DOHH2 (cell line): ENCODE results near the gene SBK2.

Experiments
- H3F3A ChIP-seq: fragments of 200-600 bp; sonication (generic), shearing (Covaris generic); 2 replicates; pipeline ENCODE4 v1.6.0; 2016; ENCODE audit warnings: antibody characterized with exemption, mild to moderate bottlenecking; ENCODE audit not compliant: control insufficient read depth, insufficient read depth
- H3K27ac ChIP-seq: fragments of 200-600 bp; sonication (generic); 2 replicates; pipeline ENCODE4 v1.5.1; 2014; ENCODE audit warnings: low read depth, mild to moderate bottlenecking, low read length, moderate library complexity
- H3K27me3 ChIP-seq: fragments of 200-600 bp; sonication (generic); 2 replicates; pipeline ENCODE4 v1.6.1; 2014; ENCODE audit warnings: mild to moderate bottlenecking, low read length, mixed read lengths; ENCODE audit not compliant: control insufficient read depth
- H3K36me3 ChIP-seq: fragments of 200-600 bp; sonication (generic); 2 replicates; pipeline ENCODE4 v1.6.1; 2014; ENCODE audit warnings: mild to moderate bottlenecking, low read length, moderate library complexity, mixed read lengths; ENCODE audit not compliant: control insufficient read depth
- H3K4me1 ChIP-seq: fragments of 200-600 bp; sonication (generic); 2 replicates; pipeline ENCODE4 v1.6.1; 2014; ENCODE audit warnings: mild to moderate bottlenecking, low read length, mixed read lengths; ENCODE audit not compliant: control insufficient read depth
- H3K4me2 ChIP-seq: fragments of 200-600 bp; sonication (generic); 2 replicates; pipeline ENCODE4 v1.6.0; 2014; ENCODE audit warnings: mild to moderate bottlenecking, low read length, moderate library complexity
- H3K4me3 ChIP-seq: fragments of 200-600 bp; sonication (generic); 2 replicates; pipeline ENCODE4 v1.5.1; 2014; ENCODE audit warnings: mild to moderate bottlenecking, low read length, mixed read lengths
- H3K79me2 ChIP-seq: fragments of 200-600 bp; sonication (generic); 2 replicates; pipeline ENCODE4 v1.6.1; 2014; ENCODE audit warnings: mild to moderate bottlenecking, low read length, mixed read lengths; ENCODE audit not compliant: control insufficient read depth
- H3K9me2 ChIP-seq: fragments of 200-600 bp; sonication (generic); replicated peaks from 2 replicates; pipeline ENCODE4 v1.6.1; 2014; ENCODE audit warnings: mild to moderate bottlenecking, low read length, mixed read lengths; ENCODE audit not compliant: control insufficient read depth
- H3K9me3 ChIP-seq: fragments of 200-600 bp; sonication (generic); 2 replicates; pipeline ENCODE4 v1.6.1; 2014; ENCODE audit warnings: antibody characterized with exemption, low read length, mixed read lengths; ENCODE audit not compliant: control insufficient read depth, insufficient read depth
- H4K20me1 ChIP-seq: fragments of 200-600 bp; sonication (generic); 2 replicates; pipeline ENCODE4 v1.6.0; 2014; ENCODE audit warnings: low read depth, mild to moderate bottlenecking, antibody characterized with exemption, low read length, moderate library complexity; ENCODE audit not compliant: control insufficient read depth, insufficient read depth
- CTCF ChIP-seq: fragments of 200-600 bp; sonication (generic); IDR thresholded peaks from one replicate; pipeline ENCODE4 v1.5.1; 2014; ENCODE audit warnings: antibody characterized with exemption, mild to moderate bottlenecking, low read depth, low read length; ENCODE audit not compliant: poor library complexity, severe bottlenecking
- EZH2phosphoT487 ChIP-seq: fragments of 200-600 bp; sonication (generic); IDR thresholded peaks from 2 replicates; pipeline ENCODE4 v1.6.1; 2017; ENCODE audit warnings: borderline replicate concordance, mild to moderate bottlenecking, antibody characterized with exemption, low read length, moderate library complexity, mixed read lengths

SBK2 gene

GRCh38 chr19:55520691-55521292 is 16.1 kb downstream of the SBK2 start:
- no peaks in the 10 kb centered on the region for H4K20me1 ChIP-seq
- H3K27ac ChIP-seq: no peak overlapping the region
- no peak for TF ChIP-seq EZH2phosphoT487
- TF ChIP-seq CTCF: no peak
- no peaks in the 10 kb centered on the region for H3K9me2 ChIP-seq
- no peaks in the 10 kb centered on the region for H3K27me3 ChIP-seq
- no peaks in the 10 kb centered on the region for H3K9me3 ChIP-seq
- H3K4me3 ChIP-seq: no peak overlapping the region
- no peaks in the 10 kb centered on the region for H3K36me3 ChIP-seq
- no peaks in the 10 kb centered on the region for H3F3A ChIP-seq
- no peak overlapping the region for H3K4me2 ChIP-seq
- H3K79me2 ChIP-seq: no peaks in the 10 kb centered on the region
- peaks cover 11% of the 10 kb centered on the region for H3K4me1 ChIP-seq

GRCh38 chr19:55519451-55520311 is 17.3 kb downstream of the SBK2 start:
- Histone ChIP-seq H3K27me3 (no peaks in the 10 kb centered on the region), H3K9me3 (no peaks in the 10 kb centered on the region), H3K27ac (no peak overlapping the region), H3K4me2 (no peak overlapping the region), H3K36me3 (no peaks in the 10 kb centered on the region), H3F3A (no peaks in the 10 kb centered on the region), H3K4me3 (no peak overlapping the region), H3K79me2 (no peaks in the 10 kb centered on the region), H3K9me2 (no peaks in the 10 kb centered on the region), H4K20me1 (no peaks in the 10 kb centered on the region), H3K4me1 (peaks cover 11% of the 10 kb centered on the region)
- TF ChIP-seq EZH2phosphoT487 (no peak), CTCF (no peak)

GRCh38 chr19:55516878-55517620 is 19.9 kb downstream of the SBK2 start:
- Histone ChIP-seq H3F3A (no peaks in the 10 kb centered on the region), H4K20me1 (no peaks in the 10 kb centered on the region), H3K27me3 (no peaks in the 10 kb centered on the region), H3K9me2 (no peaks in the 10 kb centered on the region), H3K4me1 (peaks cover 11% of the 10 kb centered on the region), H3K4me2 (peak overlapping the region; percentile 95), H3K27ac (no peak overlapping the region), H3K36me3 (no peaks in the 10 kb centered on the region), H3K79me2 (no peaks in the 10 kb centered on the region), H3K4me3 (peak overlapping the region; percentile 74), H3K9me3 (no peaks in the 10 kb centered on the region)
- TF ChIP-seq EZH2phosphoT487: no peak
- TF ChIP-seq CTCF: peak; percentile 85
